PC-3 (cell line): Measurements from ENCODE around the gene MBIP. TPM values are rescaled to one million over a fixed set of nuclear protein-coding genes. Genes with fewer than 3 reads are reported as not detected.

Experiments used
- ATAC-seq: fragments of 200-7000 bp; cut with Tn5 transposase; 2 replicates; pipeline ENCODE4 v1.9.1; 2020; ENCODE audit warnings: mild to moderate bottlenecking, moderate library complexity
- BruUV-seq: library from RNA; stranded (reverse); fragments of 400-500 nt; replicated peaks from 2 replicates; lab custom pipeline; 2021; lab: Mats Ljungman, UMichigan
- CTCF ChIA-PET: fragments of 300-600 bp; sonication (Branson Sonifier 250); formaldehyde crosslinking; loops from one replicate; lab custom pipeline; 2022; ENCODE audit warnings: antibody characterized with exemption; lab: Charles Lee
- POLR2A ChIA-PET: fragments of 300-600 bp; sonication (Branson Sonifier 250); formaldehyde crosslinking; loops from one replicate; lab custom pipeline; 2022; ENCODE audit warnings: antibody characterized with exemption; ENCODE audit not compliant: unreplicated experiment; lab: Charles Lee
- DNase-seq: peaks from one replicate; pipeline ENCODE4 v3.0.0-alpha.2; 2015
- H2AFZ ChIP-seq: fragments of 300-600 bp; sonication (generic); 2 replicates; pipeline ENCODE4 v1.6.0; 2016; ENCODE audit warnings: antibody characterized with exemption, low read length
- H3F3A ChIP-seq: fragments of 300-600 bp; sonication (generic); one replicate; pipeline ENCODE4 v1.6.0; 2017; ENCODE audit warnings: antibody characterized with exemption, low read length, control low read depth, mild to moderate bottlenecking; ENCODE audit not compliant: unreplicated experiment
- H3K27ac ChIP-seq: fragments of 300-600 bp; sonication (generic); 2 replicates; pipeline ENCODE4 v1.5.1; 2016; ENCODE audit warnings: mild to moderate bottlenecking, low read length
- H3K27me3 ChIP-seq: fragments of 300-600 bp; sonication (generic); 2 replicates; pipeline ENCODE4 v1.6.1; 2016; ENCODE audit warnings: low read length, mixed read lengths
- H3K36me3 ChIP-seq: fragments of 300-600 bp; sonication (generic); 2 replicates; pipeline ENCODE4 v1.6.1; 2016; ENCODE audit warnings: low read depth, mixed run types, low read length, mixed read lengths
- H3K4me1 ChIP-seq: fragments of 300-600 bp; sonication (generic); 2 replicates; pipeline ENCODE4 v1.5.1; 2016; ENCODE audit warnings: low read length; ENCODE audit not compliant: insufficient read depth
- H3K4me2 ChIP-seq: fragments of 300-600 bp; sonication (generic); 2 replicates; pipeline ENCODE4 v1.6.0; 2016; ENCODE audit warnings: low read length
- H3K4me3 ChIP-seq: fragments of 300-600 bp; sonication (generic); 2 replicates; pipeline ENCODE4 v1.5.1; 2016; ENCODE audit warnings: mild to moderate bottlenecking, low read length, mixed read lengths
- H3K79me2 ChIP-seq: fragments of 300-600 bp; sonication (generic); 2 replicates; pipeline ENCODE4 v1.6.1; 2017; ENCODE audit warnings: low read length, mixed read lengths
- H3K9ac ChIP-seq: fragments of 300-600 bp; sonication (generic); 2 replicates; pipeline ENCODE4 v1.6.0; 2016; ENCODE audit warnings: mild to moderate bottlenecking, low read length
- H3K9me2 ChIP-seq: fragments of 300-600 bp; sonication (generic); replicated peaks from 2 replicates; pipeline ENCODE4 v1.6.1; 2016; ENCODE audit warnings: mixed run types, low read length, mixed read lengths
- H3K9me3 ChIP-seq: fragments of 300-600 bp; sonication (generic); 2 replicates; pipeline ENCODE4 v1.6.1; 2016; ENCODE audit warnings: low read length, mixed read lengths
- H4K20me1 ChIP-seq: fragments of 300-600 bp; sonication (generic); 2 replicates; pipeline ENCODE4 v1.6.1; 2016; ENCODE audit warnings: low read length, mixed read lengths
- CTCF ChIP-seq: fragments of 300-600 bp; sonication (generic); conservative IDR thresholded peaks from 2 replicates; pipeline ENCODE4 v1.5.1; 2017; ENCODE audit warnings: antibody characterized with exemption, low read depth, mild to moderate bottlenecking, low read length
- EZH2 ChIP-seq: fragments of 300-600 bp; sonication (generic); IDR thresholded peaks from one replicate; pipeline ENCODE4 v1.6.1; 2017; ENCODE audit warnings: antibody characterized with exemption, mild to moderate bottlenecking, low read length; ENCODE audit not compliant: unreplicated experiment
- EZH2phosphoT487 ChIP-seq: fragments of 300-600 bp; sonication (generic); IDR thresholded peaks from 2 replicates; pipeline ENCODE4 v1.6.1; 2018; ENCODE audit warnings: mild to moderate bottlenecking, antibody characterized with exemption, low read length, borderline replicate concordance
- intact Hi-C: fragments of 100-400 bp; cut with micrococcal nuclease; formaldehyde crosslinking; loops from 2 replicates; pipeline ENCODE4 v1.9.0; 2023
- total RNA-seq: library from RNA; depleted of rRNA; stranded (reverse); fragments of >200 nt; gene quantifications from 2 replicates; pipeline ENCODE4 v1.2.3, GENCODE V29; 2014; rRNA removed

The MBIP gene
- total RNA-seq, 1 experiment from 2014 or later = 8.5 TPM

DNA sequence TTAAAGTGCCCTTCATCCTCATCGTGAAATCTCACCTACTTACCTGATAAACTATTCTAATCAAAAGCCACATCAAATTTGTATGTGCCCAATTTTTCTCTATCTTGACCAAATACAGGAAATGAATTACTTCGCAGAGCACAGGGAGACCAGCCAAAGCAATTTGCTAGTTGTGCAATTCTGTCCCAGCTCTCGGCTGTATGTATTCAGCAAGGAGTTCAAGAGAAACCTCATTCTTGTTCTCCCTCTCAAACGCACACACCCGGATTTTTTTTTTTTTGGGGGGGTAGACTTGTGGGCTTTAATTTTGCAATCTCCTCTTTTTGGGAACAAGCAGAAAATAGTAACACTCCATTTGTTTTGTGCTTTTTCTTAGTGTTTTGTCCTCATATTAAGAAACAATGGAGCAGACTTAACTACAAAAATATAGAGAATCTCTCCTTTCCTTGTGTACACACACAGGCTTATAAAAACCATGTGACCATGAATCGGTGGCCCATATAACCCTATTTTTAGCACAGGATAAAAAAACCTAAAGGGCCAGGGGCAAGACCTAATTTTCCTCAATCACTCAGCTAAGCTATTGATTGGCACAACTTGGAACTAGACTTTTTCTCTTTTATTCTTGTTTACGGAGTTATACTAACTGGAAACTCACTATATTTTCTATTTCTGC is 64.2 kb downstream of the MBIP start:
- no peak for DNase-seq
- H2AFZ ChIP-seq = no peak overlapping the region
- no peak for ATAC-seq
- H3K4me1 ChIP-seq = no peaks in the 10 kb centered on the region
- no peaks in the 10 kb centered on the region for H3K9me2 ChIP-seq
- H3K36me3 ChIP-seq = no peaks in the 10 kb centered on the region
- H3K27me3 ChIP-seq = peaks cover 82% of the 10 kb centered on the region
- TF ChIP-seq EZH2 (no peak), EZH2phosphoT487 (no peak), CTCF (no peak)
- ChIA-PET CTCF (no interaction called here), POLR2A (no interaction called here)
- H3K79me2 ChIP-seq = no peaks in the 10 kb centered on the region
- no peak overlapping the region for H3K4me2 ChIP-seq
- no TSS peak for BruUV-seq
- H3K27ac ChIP-seq = no peak overlapping the region
- H3K9ac ChIP-seq = no peak overlapping the region
- no peaks in the 10 kb centered on the region for H4K20me1 ChIP-seq
- H3F3A ChIP-seq = no peaks in the 10 kb centered on the region
- intact Hi-C loops = no loop called here
- H3K9me3 ChIP-seq = no peaks in the 10 kb centered on the region
- H3K4me3 ChIP-seq = no peak overlapping the region

DNA sequence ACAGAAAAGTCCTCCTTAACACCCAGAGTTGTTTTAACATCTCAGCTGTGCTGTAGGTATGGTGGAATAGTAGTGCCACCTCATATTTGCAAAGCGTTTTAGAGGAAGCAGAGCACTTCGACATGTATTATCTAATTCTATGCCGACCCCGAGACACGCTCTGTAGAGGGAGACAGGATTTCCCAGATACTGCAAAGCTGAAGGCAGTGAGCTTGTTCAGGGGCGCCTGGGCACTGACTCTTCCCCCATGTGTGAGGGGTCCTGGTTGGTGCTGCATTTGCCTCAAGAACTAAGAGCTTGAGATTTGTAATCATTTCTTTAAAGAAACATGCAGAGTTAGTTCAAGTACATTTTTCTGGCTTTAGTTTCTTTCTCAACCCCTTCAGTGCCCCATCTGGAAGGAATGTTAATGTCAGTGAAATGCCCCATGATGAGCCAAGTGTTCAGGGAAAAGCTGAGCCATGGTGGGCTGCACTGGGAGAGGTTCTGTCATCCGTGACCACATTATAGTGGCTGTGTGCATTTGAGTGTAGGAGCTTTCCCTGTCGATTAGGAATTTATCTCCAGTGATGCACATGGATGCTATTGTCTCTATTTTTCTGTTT is 66.3 kb downstream of the MBIP start:
- intact Hi-C loops = no loop called here
- DNase-seq = peak; percentile 25

More for the DNA sequence above, 66.3 kb downstream of the MBIP start:
- H3K27me3 ChIP-seq = peaks cover 64% of the 10 kb centered on the region
- ATAC-seq = 0 out of 2 replicates have a peak, but pooled peaks have one; percentile 27
- BruUV-seq = no TSS peak
- H3K36me3 ChIP-seq = no peaks in the 10 kb centered on the region
- H2AFZ ChIP-seq = no peak overlapping the region
- H3K4me2 ChIP-seq = no peak overlapping the region
- no peaks in the 10 kb centered on the region for H3K4me1 ChIP-seq
- TF ChIP-seq EZH2phosphoT487 (no peak), CTCF (peak; percentile 40)
- H4K20me1 ChIP-seq = no peaks in the 10 kb centered on the region
- ChIA-PET CTCF (no interaction called here), POLR2A (no interaction called here)
- no peaks in the 10 kb centered on the region for H3F3A ChIP-seq
- no peaks in the 10 kb centered on the region for H3K9me3 ChIP-seq
- H3K4me3 ChIP-seq = no peak overlapping the region
- no peak overlapping the region for H3K27ac ChIP-seq
- H3K9me2 ChIP-seq = no peaks in the 10 kb centered on the region
- H3K79me2 ChIP-seq = no peaks in the 10 kb centered on the region
- H3K9ac ChIP-seq = no peak overlapping the region

Other genes starting within 250 kb of the MBIP start
- not detected in 2 replicates for gene PTCSC3, start 143.9 kb downstream of the MBIP start, total RNA-seq
- not detected in 2 replicates for gene NKX2-1, start 199.6 kb upstream of the MBIP start, total RNA-seq